Measurements from ENCODE around the gene ELANE.
"Not testable (repeated sequence)": the region's sequence is repeated elsewhere in the genome, so short reads cannot be mapped to it uniquely, and the experiment has no call there.

The ELANE gene

GRCh38 chr19:887072-887471, 35.0 kb downstream of the ELANE start:
- TF ChIP-seq CTCF (IDR thresholded peaks at IDR 0.05; ENCODE audit: control insufficient read depth, extremely low read depth, insufficient read depth): no peak
- H3K4me3 ChIP-seq (ENCODE audit: low read depth, low read length): no peak overlapping the region
- DNase-seq (ENCODE audit: low read depth): no peak

DNA sequence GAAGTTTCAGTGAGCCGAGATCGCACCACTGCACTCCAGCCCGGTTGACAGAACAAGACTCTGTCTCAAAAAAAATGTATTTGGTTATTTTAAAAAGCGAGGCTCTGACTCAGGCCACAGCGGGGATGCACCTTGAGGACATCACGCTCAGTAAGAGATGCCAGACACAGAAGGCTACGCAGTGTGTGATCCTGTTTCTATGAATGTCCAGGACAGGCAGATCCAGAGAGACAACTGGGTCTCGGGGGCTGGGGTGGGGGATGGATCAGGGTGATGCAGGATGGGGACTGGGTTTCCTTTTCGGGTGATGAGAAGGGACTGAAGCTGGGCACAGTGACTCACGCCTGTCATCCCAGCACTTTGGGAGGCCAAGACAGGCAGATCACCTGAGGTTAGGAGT, 35.5 kb downstream of the ELANE start:
- no peak for DNase-seq (ENCODE audit: low read depth)
- no peak for TF ChIP-seq CTCF (IDR thresholded peaks at IDR 0.05; ENCODE audit: control insufficient read depth, extremely low read depth, insufficient read depth)
- H3K4me3 ChIP-seq (ENCODE audit: low read depth, low read length): no peak overlapping the region

- no peak for TF ChIP-seq CTCF (IDR thresholded peaks at IDR 0.05; ENCODE audit: control insufficient read depth, extremely low read depth, insufficient read depth)
- no peak for DNase-seq (ENCODE audit: low read depth)
- H3K4me3 ChIP-seq (ENCODE audit: low read depth, low read length): no peak overlapping the region
These were observed 36.7 kb downstream of the ELANE start for GRCh38 chr19:888581-889385.

DNA sequence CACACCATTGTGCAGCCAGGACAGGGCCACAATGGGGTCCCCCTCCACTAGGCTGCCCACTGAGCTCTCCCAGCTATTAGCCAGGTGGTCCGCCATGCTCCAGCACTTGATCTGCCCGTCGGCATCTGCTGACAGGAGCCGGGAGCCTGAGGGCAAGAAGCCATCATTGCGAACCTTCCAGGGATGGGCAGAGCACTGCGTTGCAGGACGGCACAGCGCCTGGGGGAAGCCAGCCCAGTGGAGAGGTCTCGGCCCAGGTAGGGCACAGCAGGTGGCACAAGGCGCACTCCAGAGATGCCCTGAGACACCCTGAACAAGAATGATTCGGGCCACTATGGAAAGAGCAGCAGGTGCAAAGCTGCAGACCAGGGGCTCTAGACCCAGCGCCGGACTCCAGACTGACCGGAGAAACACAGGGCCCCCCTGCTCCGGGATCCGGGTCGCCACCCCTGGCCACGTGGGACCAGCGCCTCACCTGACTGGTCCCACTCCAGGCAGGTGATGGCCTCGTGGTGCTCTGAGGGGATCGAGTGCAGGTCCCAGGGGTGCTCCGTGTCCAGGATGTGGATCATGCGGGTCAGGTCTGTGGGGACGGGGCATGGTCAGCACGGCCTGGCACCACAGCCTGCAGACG, 37.7 kb downstream of the ELANE start:
- no peak for DNase-seq (ENCODE audit: low read depth)
- no peak for TF ChIP-seq CTCF (IDR thresholded peaks at IDR 0.05; ENCODE audit: control insufficient read depth, extremely low read depth, insufficient read depth)
- no peak overlapping the region for H3K4me3 ChIP-seq (ENCODE audit: low read depth, low read length)

DNA sequence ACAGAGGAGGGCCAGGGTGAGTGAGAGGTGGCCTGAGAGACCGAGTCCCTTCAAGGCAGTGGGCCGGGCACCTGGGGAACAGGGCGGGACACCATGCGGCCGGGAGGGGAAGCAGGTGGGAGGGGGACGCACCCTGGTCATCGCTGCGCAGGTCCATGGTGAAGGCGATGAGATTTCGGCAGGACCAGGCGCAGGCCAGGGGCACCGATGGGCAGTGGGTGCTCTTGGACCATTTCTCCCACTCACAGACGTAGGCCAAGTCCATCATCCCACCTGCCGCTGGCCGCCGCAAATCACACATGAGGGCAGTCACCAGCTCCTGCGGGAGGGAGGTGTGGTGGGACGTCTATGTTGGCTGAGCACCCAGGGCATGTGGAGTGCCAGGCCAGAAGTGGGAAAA, 38.7 kb downstream of the ELANE start:
- H3K4me3 ChIP-seq (ENCODE audit: low read depth, low read length): no peak overlapping the region
- no peak for DNase-seq (ENCODE audit: low read depth)

DNA sequence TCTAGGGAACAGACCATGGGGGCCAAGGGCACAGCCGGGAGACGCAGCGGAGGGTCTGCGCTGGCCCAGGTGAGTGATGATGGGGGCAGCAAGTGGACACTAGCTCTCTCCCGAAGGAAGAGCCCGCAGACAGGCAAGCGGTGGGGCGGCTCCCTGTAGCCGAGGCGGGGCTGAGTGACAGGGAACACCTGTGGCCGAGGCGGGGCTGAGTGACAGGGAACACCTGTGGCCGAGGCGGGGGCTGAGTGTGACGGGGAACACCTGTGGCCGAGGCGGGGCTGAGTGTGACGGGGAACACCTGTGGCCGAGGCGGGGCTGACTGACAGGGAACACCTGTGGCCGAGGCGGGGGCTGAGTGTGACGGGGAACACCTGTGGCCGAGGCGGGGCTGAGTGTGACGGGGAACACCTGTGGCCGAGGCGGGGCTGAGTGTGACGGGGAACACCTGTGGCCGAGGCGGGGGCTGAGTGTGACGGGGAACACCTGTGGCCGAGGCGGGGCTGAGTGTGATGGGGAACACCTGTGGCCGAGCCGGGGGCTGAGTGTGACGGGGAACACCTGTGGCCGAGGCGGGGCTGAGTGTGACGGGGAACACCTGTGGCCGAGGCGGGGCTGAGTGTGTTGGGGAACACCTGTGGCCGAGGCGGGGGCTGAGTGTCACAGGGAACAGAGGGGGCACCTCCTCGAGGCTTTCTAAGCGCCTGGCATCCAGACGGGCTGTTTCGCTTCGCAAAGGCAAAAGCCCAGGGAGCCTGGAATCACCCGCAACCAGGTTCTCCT, 39.5 kb downstream of the ELANE start:
- not testable (repeated sequence) for DNase-seq (ENCODE audit: low read depth)
- H3K4me3 ChIP-seq (ENCODE audit: low read depth, low read length): peak overlapping the region; percentile 88

More for the DNA sequence above, 38.7 kb downstream of the ELANE start:
- no peak for TF ChIP-seq CTCF (IDR thresholded peaks at IDR 0.05; ENCODE audit: control insufficient read depth, extremely low read depth, insufficient read depth)

DNA sequence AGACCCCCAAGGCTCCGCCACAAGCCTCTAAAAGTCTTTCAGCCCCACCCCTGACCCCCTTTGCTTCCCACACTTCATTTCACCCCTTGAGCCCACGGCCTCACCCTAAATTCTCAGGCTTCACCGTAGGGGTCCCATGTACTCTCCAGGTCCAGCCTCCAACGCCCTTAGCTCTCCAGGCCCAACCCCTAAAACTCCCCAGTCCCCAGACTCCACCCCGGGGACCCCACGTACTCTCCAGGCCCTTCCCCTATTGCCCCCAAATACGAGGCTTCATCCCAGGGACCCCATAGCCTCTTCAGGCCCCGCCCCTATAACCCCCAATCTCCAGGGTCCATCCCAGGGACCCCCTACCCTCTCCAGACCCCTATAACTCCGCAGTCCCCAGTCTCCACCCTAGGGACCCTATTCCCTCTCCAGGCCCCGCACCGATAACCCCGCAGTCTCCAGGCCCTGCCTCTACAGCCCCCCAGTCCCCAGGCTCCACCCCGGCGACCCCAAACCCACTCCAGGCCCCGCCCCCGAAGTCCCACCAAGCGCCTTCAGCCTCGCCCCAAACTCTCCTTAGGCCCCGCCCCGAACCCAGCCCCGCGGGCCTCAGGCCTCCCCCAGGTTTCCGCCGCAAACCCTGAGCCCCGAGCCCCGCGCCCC, 40.3 kb downstream of the ELANE start:
- no peak for DNase-seq (ENCODE audit: low read depth)
- no peak for TF ChIP-seq CTCF (IDR thresholded peaks at IDR 0.05; ENCODE audit: control insufficient read depth, extremely low read depth, insufficient read depth)
- peak overlapping the region; percentile 88 for H3K4me3 ChIP-seq (ENCODE audit: low read depth, low read length)
